Measurements from ENCODE around the gene BSND.

BSND gene

GRCh38 chr1:55033265-55033614 is 34.5 kb downstream of the BSND start:
- H3K4me3 ChIP-seq (ENCODE audit: low read length): no peak overlapping the region
- no peak for TF ChIP-seq CTCF (IDR thresholded peaks at IDR 0.05; ENCODE audit: insufficient read depth, low read depth, low read length, missing control alignments)
- no peak for DNase-seq (ENCODE audit: low read depth)

GRCh38 chr1:55034476-55035133 is 35.9 kb downstream of the BSND start:
- no peak overlapping the region for H3K4me3 ChIP-seq (ENCODE audit: low read length)
- no peak for DNase-seq (ENCODE audit: low read depth)
- TF ChIP-seq CTCF (IDR thresholded peaks at IDR 0.05; ENCODE audit: insufficient read depth, low read depth, low read length, missing control alignments): no peak

GRCh38 chr1:55035904-55036303 is 37.2 kb downstream of the BSND start:
- no peak for DNase-seq (ENCODE audit: low read depth)
- TF ChIP-seq CTCF (IDR thresholded peaks at IDR 0.05; ENCODE audit: insufficient read depth, low read depth, low read length, missing control alignments): no peak
- H3K4me3 ChIP-seq (ENCODE audit: low read length): no peak overlapping the region

- TF ChIP-seq CTCF (IDR thresholded peaks at IDR 0.05; ENCODE audit: insufficient read depth, low read depth, low read length, missing control alignments): no peak
- no peak overlapping the region for H3K4me3 ChIP-seq (ENCODE audit: low read length)
- DNase-seq (ENCODE audit: low read depth): no peak
Observed at GRCh38 chr1:55037733-55038551, 39.2 kb downstream of the BSND start.

DNA sequence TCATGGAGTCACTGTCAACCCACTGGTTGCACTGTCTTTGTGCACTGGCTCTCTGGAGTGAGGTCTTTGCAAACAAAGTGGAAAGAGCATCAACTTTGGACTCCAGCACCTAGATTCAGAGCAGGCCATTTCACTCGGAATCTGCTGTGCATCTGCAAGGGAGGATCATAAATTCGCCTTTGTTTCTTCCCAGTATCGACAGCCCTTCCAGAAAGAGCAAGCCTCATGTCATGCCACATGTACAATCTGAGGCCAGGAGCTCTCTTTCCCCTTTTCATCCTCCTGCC is 39.8 kb downstream of the BSND start:
- H3K4me3 ChIP-seq (ENCODE audit: low read length): no peak overlapping the region
- no peak for DNase-seq (ENCODE audit: low read depth)
- no peak for TF ChIP-seq CTCF (IDR thresholded peaks at IDR 0.05; ENCODE audit: insufficient read depth, low read depth, low read length, missing control alignments)

GRCh38 chr1:55038974-55039341 is 40.2 kb downstream of the BSND start:
- peak overlapping the region; percentile 68 for H3K4me3 ChIP-seq (ENCODE audit: low read length)
- TF ChIP-seq CTCF (IDR thresholded peaks at IDR 0.05; ENCODE audit: insufficient read depth, low read depth, low read length, missing control alignments): no peak
- no peak for DNase-seq (ENCODE audit: low read depth)

Data from epithelial cell of esophagus (primary cell).